CD14-positive monocyte (primary cell): ENCODE results near the gene SNX9. TPM values are rescaled to one million over a fixed set of nuclear protein-coding genes. Genes with fewer than 3 reads are reported as not detected.

Source experiments
- DNase-seq, 3 donors: peaks; one replicate each; pipeline ENCODE4 v3.0.0-alpha.2; 2011 to 2022
- H2AFZ ChIP-seq: 2 replicates; pipeline ENCODE4 v1.6.0; 2012; ENCODE audit warnings: mild to moderate bottlenecking, low read depth, low read length, inconsistent platforms; ENCODE audit not compliant: insufficient read depth, poor library complexity, severe bottlenecking
- H3K27ac ChIP-seq, 2 donors: 1 replicate in 1 of 2; 2 replicates in 1 of 2; pipeline ENCODE4 v1.5.1; 2012 to 2013; ENCODE audit warnings: low read length in 2 of 2, control low read depth in 1 of 2, inconsistent platforms in 1 of 2, low read depth in 1 of 2, mild to moderate bottlenecking in 1 of 2
- H3K27me3 ChIP-seq, 2 donors: one replicate each; pipeline versions ENCODE4 v1.6.0 to v1.6.1; 2011 to 2013; ENCODE audit warnings: low read length in 2 of 2; ENCODE audit not compliant: control insufficient read depth in 2 of 2, insufficient read depth in 2 of 2
- H3K36me3 ChIP-seq, 2 donors: replicated peaks in 1 of 2; 1 replicate in 1 of 2; 2 replicates in 1 of 2; pipeline versions ENCODE4 v1.5.1 to v1.6.1; 2012 to 2013; ENCODE audit warnings: low read length in 2 of 2, control low read depth in 1 of 2, inconsistent platforms in 1 of 2, mild to moderate bottlenecking in 1 of 2; ENCODE audit not compliant: insufficient read depth in 2 of 2, control insufficient read depth in 1 of 2
- H3K4me1 ChIP-seq, 2 donors: 1 replicate in 1 of 2; 2 replicates in 1 of 2; pipeline versions ENCODE4 v1.5.1 to v1.6.1; 2012 to 2013; ENCODE audit warnings: low read length in 2 of 2, control low read depth in 1 of 2, inconsistent platforms in 1 of 2, mild to moderate bottlenecking in 1 of 2, moderate library complexity in 1 of 2; ENCODE audit not compliant: insufficient read depth in 2 of 2, control insufficient read depth in 1 of 2
- H3K4me2 ChIP-seq: replicated peaks from 2 replicates; pipeline ENCODE3; 2012; ENCODE audit warnings: low read length, moderate library complexity, mild to moderate bottlenecking; ENCODE audit not compliant: poor library complexity, severe bottlenecking; ENCODE audit errors: extremely low read depth
- H3K4me3 ChIP-seq, 3 experiments: fragments of 200-600 bp in 1 of 3; sonication (generic) in 1 of 3; replicated peaks in 1 of 3; 1 replicate in 2 of 3; 2 replicates in 1 of 3; pipeline ENCODE4 v1.5.1; 2011 to 2013; ENCODE audit warnings: low read length in 3 of 3, mild to moderate bottlenecking in 3 of 3, control low read depth in 2 of 3, low read depth in 2 of 3, inconsistent platforms in 1 of 3, moderate library complexity in 1 of 3
- H3K79me2 ChIP-seq: 2 replicates; pipeline ENCODE4 v1.6.0; 2012; ENCODE audit warnings: mild to moderate bottlenecking, control low read depth, inconsistent platforms, low read length, moderate library complexity; ENCODE audit not compliant: insufficient read depth
- H3K9ac ChIP-seq: 2 replicates; pipeline ENCODE4 v1.6.0; 2017; ENCODE audit warnings: low read length, mild to moderate bottlenecking; ENCODE audit not compliant: insufficient read depth, poor library complexity, severe bottlenecking
- H3K9me3 ChIP-seq, 2 donors: replicated peaks in 1 of 2; 1 replicate in 1 of 2; 2 replicates in 1 of 2; pipeline versions ENCODE4 v1.5.1 to v1.6.1; 2012 to 2013; ENCODE audit warnings: low read length in 2 of 2, control low read depth in 1 of 2; ENCODE audit not compliant: control insufficient read depth in 1 of 2, insufficient read depth in 1 of 2
- H4K20me1 ChIP-seq: 2 replicates; pipeline ENCODE4 v1.6.0; 2012; ENCODE audit warnings: mild to moderate bottlenecking, low read length, control low read depth, moderate library complexity; ENCODE audit not compliant: insufficient read depth
- H3K27ac Mint-ChIP-seq, 7 donors: one replicate each; pipeline ENCODE4 v1.8.0; 2020; ENCODE audit warnings: mild to moderate bottlenecking in 7 of 7, mixed read lengths in 7 of 7, moderate library complexity in 6 of 7, inconsistent platforms in 2 of 7
- H3K27me3 Mint-ChIP-seq, 3 donors: one replicate each; pipeline ENCODE4 v1.8.0; 2021 to 2022; ENCODE audit warnings: low read depth in 3 of 3, mild to moderate bottlenecking in 3 of 3, mixed read lengths in 3 of 3, moderate library complexity in 3 of 3, inconsistent platforms in 1 of 3
- H3K36me3 Mint-ChIP-seq, 2 donors: one replicate each; pipeline ENCODE4 v1.8.0; 2020; ENCODE audit warnings: mixed read lengths in 2 of 2, inconsistent platforms in 1 of 2, mild to moderate bottlenecking in 1 of 2
- H3K4me1 Mint-ChIP-seq: one replicate; pipeline ENCODE4 v1.8.0; 2020; ENCODE audit warnings: mild to moderate bottlenecking, mixed read lengths
- H3K4me3 Mint-ChIP-seq, 2 donors: one replicate each; pipeline ENCODE4 v1.8.0; 2020; ENCODE audit warnings: mild to moderate bottlenecking in 2 of 2, mixed read lengths in 2 of 2, moderate library complexity in 1 of 2
- H3K9me3 Mint-ChIP-seq, 7 donors: one replicate each; pipeline ENCODE4 v1.8.0; 2020 to 2022; ENCODE audit warnings: mixed read lengths in 7 of 7, mild to moderate bottlenecking in 6 of 7, moderate library complexity in 6 of 7, inconsistent platforms in 2 of 7
- CTCF ChIP-seq: fragments of 200-600 bp; IDR thresholded peaks from one replicate; pipeline ENCODE4 v1.8.0; 2022; ENCODE audit warnings: antibody characterized with exemption, mild to moderate bottlenecking
- WGBS: methylation state at CpG from one replicate; pipeline ENCODE4 v1.1.5; 2013; ENCODE audit warnings: missing lambda C conversion rate; ENCODE audit not compliant: insufficient coverage; 5-methylcytosine and 5-hydroxymethylcytosine counted together
- intact Hi-C, 2 donors: fragments of 100-400 bp; cut with micrococcal nuclease; formaldehyde crosslinking; loops; one replicate each; pipeline versions ENCODE4 v1.15.0 to v1.15.1; 2023
- polyA plus RNA-seq, 3 donors: library from polyadenylated mRNA; depleted of rRNA in 1 of 3; unstranded in 2 of 3; stranded (reverse) in 1 of 3; fragments of 300-500 nt in 2 of 3; fragments of >200 nt in 1 of 3; fragmentation: Illumina TruSeq in 2 of 3; gene quantifications; 1 replicate in 2 of 3; 2 replicates in 1 of 3; pipeline ENCODE4 v1.2.3, GENCODE V29; 2012 to 2021

The SNX9 gene
- polyA plus RNA-seq, 3 donors = 5.5 to 8.1 (median 7.2) TPM

- no peak for TF ChIP-seq CTCF
- no peak overlapping the region for H3K9ac ChIP-seq
- no peak overlapping the region for H2AFZ ChIP-seq
- no peaks in the 10 kb centered on the region for H3K27me3 ChIP-seq
- H3K9me3 Mint-ChIP-seq = peaks cover 0 to 7% (median 0%) of the 10 kb centered on the region in 7 donors
- H3K9me3 ChIP-seq = no peaks in the 10 kb centered on the region
- DNase-seq = no peak
- H3K27ac ChIP-seq = no peak overlapping the region
- H4K20me1 ChIP-seq = no peaks in the 10 kb centered on the region
- no peaks in the 10 kb centered on the region for H3K79me2 ChIP-seq
- intact Hi-C loops = no loop called here
- no peaks in the 10 kb centered on the region for H3K36me3 ChIP-seq
- H3K4me1 Mint-ChIP-seq = no peaks in the 10 kb centered on the region
- H3K4me2 ChIP-seq = no peak overlapping the region
- H3K4me3 ChIP-seq = no peak overlapping the region
- no peak overlapping the region for H3K27ac Mint-ChIP-seq
- WGBS = no CpG with 5 or more reads among the region's 1 CpG
- no peaks in the 10 kb centered on the region for H3K4me1 ChIP-seq
- H3K36me3 Mint-ChIP-seq = no peaks in the 10 kb centered on the region
- no peak overlapping the region for H3K4me3 Mint-ChIP-seq
- H3K27me3 Mint-ChIP-seq = peaks cover 0 to 7% (median 3%) of the 10 kb centered on the region in 3 donors
Observed at GRCh38 chr6:157788180-157788579, 34.9 kb upstream of the SNX9 start.

- no peak for TF ChIP-seq CTCF
- H3K4me3 Mint-ChIP-seq = no peak overlapping the region
- no CpG with 5 or more reads among the region's 3 CpGs for WGBS
- H3K27me3 Mint-ChIP-seq = peaks cover 2 to 7% (median 3%) of the 10 kb centered on the region in 3 donors
- no peaks in the 10 kb centered on the region for H4K20me1 ChIP-seq
- no peaks in the 10 kb centered on the region for H3K36me3 Mint-ChIP-seq
- DNase-seq = no peak
- no peak overlapping the region for H3K27ac ChIP-seq
- no peaks in the 10 kb centered on the region for H3K4me1 ChIP-seq
- no peaks in the 10 kb centered on the region for H3K9me3 ChIP-seq
- no peak overlapping the region for H3K9ac ChIP-seq
- H3K79me2 ChIP-seq = no peaks in the 10 kb centered on the region
- H3K27ac Mint-ChIP-seq = no peak overlapping the region
- no peak overlapping the region for H2AFZ ChIP-seq
- no peaks in the 10 kb centered on the region for H3K36me3 ChIP-seq
- no peak overlapping the region for H3K4me2 ChIP-seq
- no peak overlapping the region for H3K4me3 ChIP-seq
- H3K4me1 Mint-ChIP-seq = no peaks in the 10 kb centered on the region
- peaks cover 0 to 10% (median 0%) of the 10 kb centered on the region in 7 donors for H3K9me3 Mint-ChIP-seq
- H3K27me3 ChIP-seq = no peaks in the 10 kb centered on the region
- intact Hi-C loops = no loop called here
Observed at GRCh38 chr6:157789297-157789696, 33.7 kb upstream of the SNX9 start.
